GM18507 (cell line): ENCODE results near the gene RIPOR3.
"Not testable (repeated sequence)": the region's sequence is repeated elsewhere in the genome, so short reads cannot be mapped to it uniquely, and the experiment has no call there.

ENCODE experiments used
- DNase-seq: peaks from one replicate; pipeline ENCODE4 v3.0.0; 2011; ENCODE audit warnings: low read depth; ENCODE audit not compliant: insufficient read length; ENCODE audit errors: extremely low spot score
- FAIRE-seq: peaks from 2 replicates; lab custom pipeline; 2011; peaks lifted over from hg19 to GRCh38; lab: Jason Lieb, UNC

RIPOR3 gene

GRCh38 chr20:50725724-50726005 is 34.3 kb upstream of the RIPOR3 start:
- FAIRE-seq (no peak), DNase-seq (no peak)

- FAIRE-seq (no peak), DNase-seq (no peak)
Observed at GRCh38 chr20:50724851-50725723, 33.7 kb upstream of the RIPOR3 start.

GRCh38 chr20:50724112-50724725 is 32.9 kb upstream of the RIPOR3 start:
- FAIRE-seq = no peak
- DNase-seq = no peak

GRCh38 chr20:50723672-50724071 is 32.3 kb upstream of the RIPOR3 start:
- DNase-seq (no peak), FAIRE-seq (no peak)

GRCh38 chr20:50722424-50723155 is 31.2 kb upstream of the RIPOR3 start:
- no peak for FAIRE-seq

GRCh38 chr20:50721881-50722281 is 30.5 kb upstream of the RIPOR3 start:
- FAIRE-seq = no peak

More at GRCh38 chr20:50722424-50723155, 31.2 kb upstream of the RIPOR3 start:
- no peak for DNase-seq

GRCh38 chr20:50720582-50720981 is 29.2 kb upstream of the RIPOR3 start:
- FAIRE-seq (no peak), DNase-seq (no peak)

More at GRCh38 chr20:50721881-50722281, 30.5 kb upstream of the RIPOR3 start:
- DNase-seq = no peak

- DNase-seq (no peak), FAIRE-seq (no peak)
Observed at GRCh38 chr20:50720026-50720425, 28.7 kb upstream of the RIPOR3 start.

- no peak for FAIRE-seq
- DNase-seq = no peak
Observed at GRCh38 chr20:50719328-50719727, 28.0 kb upstream of the RIPOR3 start.

- DNase-seq (no peak), FAIRE-seq (no peak)
Observed at GRCh38 chr20:50717974-50718761, 26.8 kb upstream of the RIPOR3 start.

GRCh38 chr20:50717312-50717711 is 26.0 kb upstream of the RIPOR3 start:
- no peak for DNase-seq
- FAIRE-seq = no peak

GRCh38 chr20:50716518-50716917 is 25.2 kb upstream of the RIPOR3 start:
- no peak for DNase-seq
- no peak for FAIRE-seq

- DNase-seq (no peak), FAIRE-seq (no peak)
Observed at GRCh38 chr20:50715694-50716093, 24.4 kb upstream of the RIPOR3 start.

- not testable (repeated sequence) for FAIRE-seq, DNase-seq
Observed at GRCh38 chr20:50714426-50714825, 23.1 kb upstream of the RIPOR3 start.

GRCh38 chr20:50713657-50714101 is 22.3 kb upstream of the RIPOR3 start:
- no peak for FAIRE-seq

GRCh38 chr20:50712771-50713656 is 21.7 kb upstream of the RIPOR3 start:
- DNase-seq (no peak), FAIRE-seq (no peak)

More at GRCh38 chr20:50713657-50714101, 22.3 kb upstream of the RIPOR3 start:
- no peak for DNase-seq

- FAIRE-seq (no peak), DNase-seq (no peak)
Observed at GRCh38 chr20:50711113-50711825, 19.9 kb upstream of the RIPOR3 start.

GRCh38 chr20:50710492-50711063 is 19.2 kb upstream of the RIPOR3 start:
- no peak for DNase-seq
- no peak for FAIRE-seq
